Keratinocyte (primary cell): ENCODE measurements around the gene SYNE1. TPM values are rescaled to one million over a fixed set of nuclear protein-coding genes. Genes with fewer than 3 reads are reported as not detected.

Experiments used
- DNase-seq: peaks from one replicate; pipeline ENCODE4 v3.0.0-alpha.2; 2011; ENCODE audit warnings: low read depth, missing footprints, low spot score
- FAIRE-seq: peaks from 2 replicates; lab custom pipeline; 2011; peaks lifted over from hg19 to GRCh38; lab: Jason Lieb, UNC
- H2AFZ ChIP-seq: 2 replicates; pipeline ENCODE4 v1.6.0; 2012; ENCODE audit warnings: low read length, control low read depth, inconsistent platforms; ENCODE audit not compliant: control insufficient read depth
- H3K27ac ChIP-seq: 2 replicates; pipeline ENCODE4 v1.5.1; 2011; ENCODE audit warnings: low read length; ENCODE audit not compliant: control insufficient read depth, insufficient read depth
- H3K27me3 ChIP-seq: 3 replicates; pipeline ENCODE4 v1.6.0; 2011; ENCODE audit warnings: low read length; ENCODE audit not compliant: control insufficient read depth, insufficient read depth; ENCODE audit errors: extremely low read depth
- H3K36me3 ChIP-seq, 2 experiments: 2 replicates in 1 of 2; 3 replicates in 1 of 2; pipeline ENCODE4 v1.5.1; 2011; ENCODE audit warnings: low read length in 2 of 2, mild to moderate bottlenecking in 1 of 2; ENCODE audit not compliant: control insufficient read depth in 2 of 2, insufficient read depth in 2 of 2; ENCODE audit errors: extremely low read depth in 1 of 2
- H3K4me1 ChIP-seq: 3 replicates; pipeline ENCODE4 v1.5.1; 2011; ENCODE audit warnings: low read length; ENCODE audit not compliant: control insufficient read depth, insufficient read depth; ENCODE audit errors: extremely low read depth
- H3K4me2 ChIP-seq: 3 replicates; pipeline ENCODE4 v1.6.0; 2011; ENCODE audit warnings: low read depth, low read length; ENCODE audit not compliant: control insufficient read depth, insufficient read depth; ENCODE audit errors: extremely low read depth
- H3K4me3 ChIP-seq, 3 experiments: fragments of 200-600 bp in 1 of 3; sonication (generic) in 1 of 3; 2 replicates in 2 of 3; 3 replicates in 1 of 3; pipeline ENCODE4 v1.5.1; 2011 to 2016; ENCODE audit warnings: low read length in 3 of 3, mild to moderate bottlenecking in 3 of 3, control low read depth in 2 of 3, inconsistent platforms in 1 of 3, low read depth in 1 of 3, mixed read lengths in 1 of 3, mixed run types in 1 of 3, moderate library complexity in 1 of 3; ENCODE audit not compliant: control insufficient read depth in 2 of 3, insufficient read depth in 2 of 3; ENCODE audit errors: extremely low read depth in 1 of 3
- H3K79me2 ChIP-seq: 2 replicates; pipeline ENCODE4 v1.6.0; 2012; ENCODE audit warnings: low read length; ENCODE audit not compliant: control insufficient read depth, insufficient read depth
- H3K9ac ChIP-seq: 3 replicates; pipeline ENCODE4 v1.6.0; 2011; ENCODE audit warnings: low read length; ENCODE audit not compliant: control insufficient read depth, insufficient read depth; ENCODE audit errors: extremely low read depth
- H3K9me1 ChIP-seq: 3 replicates; pipeline ENCODE4 v1.6.0; 2011; ENCODE audit warnings: low read length; ENCODE audit not compliant: control insufficient read depth, insufficient read depth; ENCODE audit errors: extremely low read depth
- H3K9me3 ChIP-seq: 2 replicates; pipeline ENCODE4 v1.5.1; 2012; ENCODE audit warnings: low read depth, low read length; ENCODE audit not compliant: control insufficient read depth
- H4K20me1 ChIP-seq: 3 replicates; pipeline ENCODE4 v1.6.0; 2011; ENCODE audit warnings: low read length; ENCODE audit not compliant: control insufficient read depth, insufficient read depth; ENCODE audit errors: extremely low read depth
- CTCF ChIP-seq, 3 experiments: IDR thresholded peaks in 1 of 3; conservative IDR thresholded peaks in 1 of 3; optimal IDR thresholded peaks in 1 of 3; 2 replicates in 2 of 3; 3 replicates in 1 of 3; pipeline versions ENCODE3 to v1.5.1; 2011; ENCODE audit warnings: low read length in 3 of 3, mild to moderate bottlenecking in 3 of 3, moderate library complexity in 2 of 3, control low read depth in 1 of 3, inconsistent platforms in 1 of 3; ENCODE audit not compliant: insufficient read depth in 2 of 3; ENCODE audit errors: extremely low read depth in 1 of 3
- EZH2 ChIP-seq: IDR thresholded peaks from one replicate; pipeline ENCODE4 v1.6.1; 2012; ENCODE audit warnings: inconsistent platforms, mild to moderate bottlenecking, low read length, moderate library complexity
- dilution Hi-C: fragments of 300-500 bp; cut with MboI; formaldehyde crosslinking; loops from one replicate; pipeline ENCODE4 v1.7.0; 2020; ENCODE audit warnings: low sequenced_read_pairs; ENCODE audit not compliant: extremely low pct_ligation_motif_present
- polyA plus RNA-seq, 5 experiments: library from polyadenylated mRNA; depleted of rRNA in 3 of 5; stranded (reverse) in 3 of 5; stranded (forward) in 1 of 5; unstranded in 1 of 5; fragments of >200 nt; gene quantifications; 1 replicate in 1 of 5; 2 replicates in 3 of 5; 3 replicates in 1 of 5; pipeline versions ENCODE4 v1.2.1 to v1.2.3, GENCODE V29; 2011 to 2012; ENCODE audit warnings: missing spikeins in 2 of 5, low read depth in 1 of 5, low replicate concordance in 1 of 5

SYNE1 gene
- polyA plus RNA-seq, 1 donor (not counting 4 experiments of a cell fraction or from before 2014, with no cell fraction given), result 4.0 TPM

- TF ChIP-seq CTCF (optimal IDR thresholded peaks at IDR 0.05 in 1 of 3, IDR thresholded peaks at IDR 0.05 in 1 of 3, conservative IDR thresholded peaks at IDR 0.05 in 1 of 3; ENCODE audit: extremely low read depth in 1 of 3, insufficient read depth in 2 of 3, low read length in 3 of 3), result no peak
- no peak for TF ChIP-seq EZH2
- no peak overlapping the region for H3K4me2 ChIP-seq
- dilution Hi-C loops, result no loop called here
- no peak overlapping the region for H3K4me3 ChIP-seq
- H3K9me1 ChIP-seq, result no peaks in the 10 kb centered on the region
- FAIRE-seq (no peak), DNase-seq (no peak)
- no peak overlapping the region for H2AFZ ChIP-seq
- H4K20me1 ChIP-seq, result no peaks in the 10 kb centered on the region
- no peak overlapping the region for H3K27ac ChIP-seq
- H3K4me1 ChIP-seq, result no peaks in the 10 kb centered on the region
- H3K27me3 ChIP-seq, result no peaks in the 10 kb centered on the region
- H3K79me2 ChIP-seq, result no peaks in the 10 kb centered on the region
- H3K36me3 ChIP-seq, result no peaks in the 10 kb centered on the region
- H3K9me3 ChIP-seq, result no peaks in the 10 kb centered on the region
- no peak overlapping the region for H3K9ac ChIP-seq
These were observed 436.0 kb downstream of the SYNE1 start for GRCh38 chr6:152201120-152201519.

- no peak overlapping the region for H3K4me2 ChIP-seq
- H3K9me3 ChIP-seq, result no peaks in the 10 kb centered on the region
- no peaks in the 10 kb centered on the region for H4K20me1 ChIP-seq
- H3K27me3 ChIP-seq, result no peaks in the 10 kb centered on the region
- no peak overlapping the region for H3K4me3 ChIP-seq
- DNase-seq, result no peak
- no peaks in the 10 kb centered on the region for H3K9me1 ChIP-seq
- no peak for FAIRE-seq
- no peaks in the 10 kb centered on the region for H3K36me3 ChIP-seq
- no peak overlapping the region for H3K9ac ChIP-seq
- no peak overlapping the region for H2AFZ ChIP-seq
- dilution Hi-C loops, result no loop called here
- H3K79me2 ChIP-seq, result no peaks in the 10 kb centered on the region
- H3K4me1 ChIP-seq, result no peaks in the 10 kb centered on the region
- TF ChIP-seq CTCF (optimal IDR thresholded peaks at IDR 0.05 in 1 of 3, IDR thresholded peaks at IDR 0.05 in 1 of 3, conservative IDR thresholded peaks at IDR 0.05 in 1 of 3; ENCODE audit: extremely low read depth in 1 of 3, insufficient read depth in 2 of 3, low read length in 3 of 3) (no peak), EZH2 (no peak)
- no peak overlapping the region for H3K27ac ChIP-seq
These were observed 441.3 kb downstream of the SYNE1 start for GRCh38 chr6:152195896-152196295.
